D341Med (cell line): Measurements from ENCODE around the gene TBL3.

Experiments used
- DNase-seq: peaks from one replicate; pipeline ENCODE4 v3.0.0; 2012; ENCODE audit warnings: low spot score

The TBL3 gene

DNA sequence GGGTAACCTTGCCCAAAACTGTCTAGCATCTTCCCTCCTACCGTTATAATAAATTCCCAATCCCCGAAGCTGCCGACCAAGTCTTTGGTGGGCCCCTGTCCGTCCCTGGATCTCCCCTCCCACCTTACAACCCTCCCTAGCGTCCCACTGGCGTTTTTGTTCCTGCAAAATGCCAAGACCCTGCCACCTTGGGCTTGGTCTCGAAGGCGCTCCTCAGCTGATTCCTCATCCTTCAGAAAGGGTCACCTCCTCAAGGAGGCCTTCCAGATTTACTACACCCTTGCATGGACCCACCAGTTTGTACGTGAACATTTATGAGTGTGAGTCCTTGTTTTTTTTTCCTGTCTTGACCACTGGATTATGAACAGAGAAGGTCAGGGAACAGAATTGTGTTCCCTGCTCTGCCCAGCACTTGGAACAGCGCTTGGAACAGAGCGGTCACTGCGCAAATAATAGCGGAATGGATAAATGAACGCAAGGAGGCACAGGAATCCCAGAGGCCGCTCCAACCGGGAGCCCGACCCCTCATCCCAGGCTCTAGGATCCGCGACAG is 11.2 kb downstream of the TBL3 start:
- DNase-seq, result no peak

GRCh38 chr16:1983544-1984346 is 11.9 kb downstream of the TBL3 start, which contains the start of gene GFER:
TSS of gene GFER (plus strand) at chr16:1984193. CDS start at chr16:1984219, 26 bp downstream.
- peak; percentile 97 for DNase-seq

- DNase-seq, result no peak
Measured at GRCh38 chr16:1984347-1985225, 12.7 kb downstream of the TBL3 start.

DNA sequence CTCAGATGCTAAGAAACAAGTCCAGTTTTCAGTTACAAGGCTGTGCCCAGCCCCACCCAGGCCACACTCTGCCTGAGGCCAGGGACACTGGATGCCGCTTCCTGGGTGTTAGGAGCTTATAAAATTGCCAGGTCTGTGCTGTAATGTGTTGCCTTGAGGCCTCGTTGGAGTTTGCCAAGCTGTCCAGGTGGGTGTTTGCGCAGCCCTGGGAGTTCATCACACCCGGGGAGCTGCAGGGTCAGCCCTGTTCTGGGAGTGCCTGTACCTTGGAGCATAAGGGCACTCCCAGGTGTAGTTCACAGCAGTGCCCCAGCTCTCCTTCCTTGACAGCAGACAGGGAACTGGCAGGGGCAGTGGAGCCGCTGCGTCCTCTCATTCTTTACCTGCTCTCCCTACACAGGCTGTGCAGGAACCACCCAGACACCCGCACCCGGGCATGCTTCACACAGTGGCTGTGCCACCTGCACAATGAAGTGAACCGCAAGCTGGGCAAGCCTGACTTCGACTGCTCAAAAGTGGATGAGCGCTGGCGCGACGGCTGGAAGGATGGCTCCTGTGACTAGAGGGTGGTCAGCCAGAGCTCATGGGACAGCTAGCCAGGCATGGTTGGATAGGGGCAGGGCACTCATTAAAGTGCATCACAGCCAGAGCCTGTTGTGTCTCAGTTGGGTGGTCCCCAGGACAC is 13.8 kb downstream of the TBL3 start:
- no peak for DNase-seq

- DNase-seq, result no peak
Measured at GRCh38 chr16:1987198-1987597, 15.3 kb downstream of the TBL3 start.

GRCh38 chr16:1989209-1990100 is 17.6 kb downstream of the TBL3 start, which contains the start of gene SYNGR3:
TSS of gene SYNGR3 (plus strand) at chr16:1989970. CDS start at chr16:1990103, 133 bp downstream.
- peak; percentile 70 for DNase-seq

DNA sequence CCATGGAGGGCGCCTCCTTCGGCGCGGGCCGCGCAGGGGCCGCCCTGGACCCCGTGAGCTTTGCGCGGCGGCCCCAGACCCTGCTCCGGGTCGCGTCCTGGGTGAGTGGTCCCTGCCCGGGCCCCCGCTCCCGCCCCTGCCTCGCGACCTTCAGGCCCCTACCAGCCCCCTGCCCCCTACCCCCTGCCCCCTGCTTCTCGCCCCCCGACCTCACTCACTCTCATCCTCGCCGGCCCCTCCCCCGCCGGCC is 18.2 kb downstream of the TBL3 start:
- DNase-seq, result no peak

DNA sequence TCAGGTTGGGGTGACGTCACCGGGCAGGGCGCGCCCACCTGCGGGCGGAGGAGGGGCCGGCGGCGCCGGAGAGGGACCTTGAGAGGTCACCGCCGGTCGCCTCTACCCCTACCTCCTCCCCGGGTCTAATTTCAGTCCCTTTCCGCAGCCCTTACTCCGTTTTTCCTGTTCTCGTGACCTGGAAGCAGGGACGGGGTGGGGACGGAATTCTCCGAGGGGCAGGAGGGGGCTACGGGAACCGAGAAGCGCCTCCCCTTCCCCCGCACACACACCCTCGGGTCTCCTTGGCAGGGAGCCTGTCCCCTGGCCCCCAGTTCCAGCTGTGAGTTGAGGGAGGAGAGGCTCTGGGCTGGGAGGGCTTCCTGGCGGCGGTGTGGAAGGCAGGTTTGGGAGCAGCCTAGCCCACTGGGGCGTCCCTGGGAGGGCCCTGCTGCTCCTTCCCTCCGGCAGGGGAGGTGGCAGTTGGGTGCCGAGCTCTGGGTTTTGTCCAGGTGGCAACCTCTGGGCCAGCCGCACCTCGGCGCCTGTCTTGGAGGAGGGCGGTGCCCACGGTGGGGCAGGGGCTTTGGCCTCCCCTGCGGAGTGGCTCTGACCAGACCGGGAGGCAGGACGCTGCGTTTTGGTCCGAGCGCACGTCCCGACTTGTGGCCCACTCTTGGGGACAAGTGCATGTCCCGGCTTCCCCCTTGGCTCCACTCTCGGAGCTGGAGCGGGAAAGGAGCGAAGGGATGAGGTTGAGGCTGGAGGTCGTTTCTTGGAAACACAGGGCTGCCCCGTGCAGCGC is 18.7 kb downstream of the TBL3 start:
- DNase-seq, result no peak

DNA sequence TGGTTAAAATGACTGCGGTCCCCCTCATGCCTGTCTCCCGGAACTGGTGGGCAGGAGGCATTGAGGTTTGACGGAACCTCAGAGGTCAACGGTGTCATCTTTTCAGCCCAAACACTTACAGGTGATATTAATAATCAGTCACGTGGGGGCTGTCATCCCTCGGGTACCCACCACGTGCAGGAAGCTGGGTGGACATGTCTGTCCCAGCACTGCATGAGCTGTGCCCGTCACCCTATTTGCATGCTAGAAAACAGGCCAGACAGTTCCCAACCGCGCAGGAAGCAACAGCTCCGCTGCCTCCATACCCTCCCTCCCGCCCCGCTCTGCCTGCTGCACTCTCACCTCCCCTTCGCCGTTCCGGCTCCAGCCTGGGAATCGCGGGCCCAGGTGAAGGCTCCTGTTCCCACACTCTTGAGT is 19.3 kb downstream of the TBL3 start:
- DNase-seq, result no peak

GRCh38 chr16:1991588-1991947 is 19.7 kb downstream of the TBL3 start:
- no peak for DNase-seq

DNA sequence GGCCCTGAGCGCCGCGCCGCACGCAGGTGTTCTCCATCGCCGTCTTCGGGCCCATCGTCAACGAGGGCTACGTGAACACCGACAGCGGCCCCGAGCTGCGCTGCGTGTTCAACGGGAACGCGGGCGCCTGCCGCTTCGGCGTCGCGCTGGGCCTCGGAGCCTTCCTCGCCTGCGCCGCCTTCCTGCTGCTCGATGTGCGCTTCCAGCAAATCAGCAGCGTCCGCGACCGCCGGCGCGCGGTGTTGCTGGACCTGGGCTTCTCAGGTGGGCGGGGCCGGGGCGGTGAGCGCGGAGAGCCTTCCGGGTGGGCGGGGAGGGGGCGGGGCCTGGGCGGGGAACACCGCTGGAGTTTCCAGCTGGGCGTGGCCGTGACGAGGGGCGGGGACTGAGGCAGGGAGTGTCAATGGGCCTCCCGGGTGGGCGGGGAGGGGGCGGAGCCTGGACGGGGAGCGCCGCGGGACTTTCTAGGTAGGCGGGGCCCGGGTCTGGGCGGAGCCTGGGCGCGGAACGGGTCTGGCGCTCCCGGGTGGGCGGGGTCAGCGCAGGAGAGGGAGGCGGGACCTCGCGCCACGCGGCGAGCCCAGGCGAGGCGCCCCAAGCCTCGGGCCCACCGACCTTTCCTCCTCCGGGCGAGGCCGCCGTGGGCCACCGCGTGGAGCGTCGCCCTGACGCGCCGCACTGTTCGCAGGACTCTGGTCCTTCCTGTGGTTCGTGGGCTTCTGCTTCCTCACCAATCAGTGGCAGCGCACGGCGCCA is 20.3 kb downstream of the TBL3 start:
- no peak for DNase-seq

- DNase-seq, result no peak
Measured at GRCh38 chr16:1992704-1993317, 21.0 kb downstream of the TBL3 start.

DNA sequence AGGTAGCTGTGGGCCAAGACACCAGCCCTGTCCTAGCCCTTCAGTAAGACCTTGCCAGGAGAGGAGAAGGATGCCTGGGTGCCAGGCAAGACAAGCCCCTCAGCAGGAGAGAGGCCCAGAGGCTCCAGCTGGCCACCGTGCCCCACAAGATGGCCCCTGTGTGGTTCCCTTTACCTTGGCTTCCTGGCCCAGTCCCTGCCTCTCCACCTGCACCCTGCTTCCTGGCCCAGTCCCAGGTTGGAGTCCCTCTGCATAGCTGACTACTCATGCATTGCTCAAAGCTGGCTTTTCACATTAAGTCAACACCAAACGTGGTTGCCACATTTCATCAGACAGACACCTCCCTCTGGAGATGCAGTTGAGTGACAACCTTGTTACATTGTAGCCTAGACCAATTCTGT is 21.9 kb downstream of the TBL3 start:
- DNase-seq, result no peak

GRCh38 chr16:1997494-1998359 is 25.9 kb downstream of the TBL3 start:
- DNase-seq, result no peak

DNA sequence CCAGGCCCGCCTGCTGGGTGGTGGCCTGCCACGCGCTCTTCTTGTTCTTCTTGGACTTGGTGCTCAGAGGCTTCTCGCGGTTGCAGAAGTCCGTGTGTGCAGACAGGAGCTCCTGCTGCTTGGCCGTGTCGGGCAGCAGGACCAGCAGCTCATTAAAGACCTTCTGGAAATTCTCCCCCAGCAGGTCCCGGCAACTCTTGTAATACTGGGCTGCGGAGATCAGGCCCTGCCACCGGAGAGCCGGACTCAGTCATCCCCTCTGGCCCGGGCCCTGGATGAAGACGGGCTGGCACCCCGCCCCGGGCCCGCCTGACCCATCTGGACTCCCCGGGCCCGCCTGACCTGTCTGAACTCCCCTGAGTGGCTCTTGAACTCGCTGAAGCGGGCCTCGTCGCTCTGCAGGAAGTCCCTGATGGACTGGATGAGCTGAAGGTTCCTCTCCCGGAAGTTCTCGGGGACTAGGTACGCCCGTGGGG is 26.5 kb downstream of the TBL3 start:
- no peak for DNase-seq

DNA sequence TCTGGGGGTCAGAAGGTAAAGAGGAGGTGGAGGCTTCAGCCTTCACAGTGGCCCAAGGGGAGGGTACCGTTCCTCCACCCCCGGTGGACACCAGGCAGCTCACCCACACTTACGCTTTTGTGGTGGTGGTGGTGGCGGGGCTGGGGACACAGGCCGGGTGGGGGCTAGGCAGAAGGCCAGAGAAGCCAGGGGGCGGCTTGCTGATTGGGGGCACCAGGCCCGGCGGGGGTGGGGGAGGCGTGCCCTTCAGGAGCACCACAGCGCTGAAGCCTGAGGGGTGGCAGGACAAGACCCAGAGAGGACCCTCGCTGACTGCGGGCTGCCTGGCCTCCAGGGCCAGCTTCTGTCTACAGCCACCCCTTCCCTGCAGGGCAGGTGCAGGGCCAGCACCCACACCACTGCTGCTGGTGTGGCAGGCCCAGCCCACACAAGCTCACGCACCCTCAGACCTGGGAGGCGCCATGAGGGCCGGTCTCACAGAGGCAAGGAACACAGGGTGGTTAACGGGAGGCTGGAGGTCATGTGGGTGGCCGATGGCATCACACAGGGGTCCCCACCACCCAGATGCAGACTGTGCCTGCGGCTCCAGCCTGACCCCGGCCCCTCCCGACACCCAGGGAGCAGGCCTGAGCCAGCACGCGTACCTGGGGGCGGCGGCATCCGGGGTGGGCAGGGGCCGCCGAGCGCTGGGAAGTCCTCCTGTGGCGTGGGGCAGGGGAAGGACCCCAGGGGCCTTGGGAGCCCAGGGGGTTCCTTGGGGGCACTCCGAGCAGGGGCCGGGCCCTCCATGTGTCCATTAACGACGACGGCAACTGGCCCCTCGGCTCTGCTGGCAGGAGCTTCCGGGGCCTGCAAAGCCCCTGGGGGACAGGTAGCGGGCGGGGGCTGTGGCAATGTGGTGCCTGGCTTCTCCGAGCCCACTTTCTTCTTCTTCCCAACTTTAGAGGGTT is 27.3 kb downstream of the TBL3 start:
- DNase-seq, result no peak

DNA sequence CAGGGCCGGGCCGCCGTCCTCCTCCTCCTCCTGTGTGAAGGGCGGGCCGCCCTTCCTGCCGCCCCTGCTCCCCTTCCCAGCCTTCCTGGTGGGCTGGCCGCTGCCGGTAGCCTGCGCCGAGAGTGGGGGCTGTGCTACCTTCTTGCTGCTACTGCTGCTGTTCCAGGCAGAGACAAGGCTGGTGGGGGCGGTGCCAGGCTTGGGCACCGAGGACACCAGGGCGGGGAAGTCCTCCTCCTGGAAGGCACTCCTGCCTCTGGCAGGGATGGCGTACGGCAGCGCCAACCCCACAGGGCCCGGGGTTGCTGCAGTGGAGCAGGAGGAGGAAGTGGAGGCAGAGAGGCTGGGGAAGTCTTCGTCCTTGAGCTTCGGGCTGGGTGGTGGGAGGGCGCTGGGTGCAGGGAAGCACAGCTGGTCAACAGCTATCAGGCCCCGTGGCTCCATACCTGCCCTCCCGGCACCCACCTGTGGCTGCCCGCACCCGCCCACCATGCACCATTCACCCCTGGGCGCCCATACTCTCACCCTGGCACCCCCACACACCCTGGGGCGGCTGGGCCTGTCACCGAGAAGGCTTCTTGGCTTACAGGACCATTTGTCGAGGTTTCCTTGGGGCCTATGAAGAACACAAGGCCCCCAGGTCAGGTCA is 28.1 kb downstream of the TBL3 start:
- DNase-seq, result no peak
